GM20000 (cell line): ENCODE results near the gene SH3RF2.

ENCODE experiments used
- DNase-seq: peaks from one replicate; pipeline ENCODE4 v3.0.0; 2012; ENCODE audit warnings: low spot score
- TF ChIP-seq, protein P1 (sequence below): IDR thresholded peaks from 2 replicates; pipeline ENCODE4 v1.5.1; 2012; ENCODE audit warnings: mild to moderate bottlenecking, control low read depth; ENCODE audit errors: extremely low read depth, missing control alignments

SH3RF2 gene

DNA sequence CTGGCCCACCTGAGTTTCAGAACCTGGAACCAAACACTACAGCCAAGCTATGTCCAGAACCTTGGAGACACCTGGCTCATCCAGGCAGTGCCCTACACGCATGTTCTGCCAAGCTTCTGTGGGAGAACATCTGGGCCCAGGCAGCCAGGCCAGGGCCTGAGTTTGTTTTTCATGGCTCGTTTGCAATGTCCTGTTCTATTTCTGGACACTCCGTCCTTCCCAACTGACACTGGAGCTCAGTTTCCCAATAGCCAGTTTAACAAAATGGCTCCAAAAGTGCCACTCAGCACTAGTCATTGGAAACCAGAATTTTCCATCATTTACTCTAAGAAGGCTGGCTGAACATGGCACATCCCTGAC is 38.6 kb downstream of the SH3RF2 start:
- no peak for DNase-seq
- TF ChIP-seq, protein P1, sequence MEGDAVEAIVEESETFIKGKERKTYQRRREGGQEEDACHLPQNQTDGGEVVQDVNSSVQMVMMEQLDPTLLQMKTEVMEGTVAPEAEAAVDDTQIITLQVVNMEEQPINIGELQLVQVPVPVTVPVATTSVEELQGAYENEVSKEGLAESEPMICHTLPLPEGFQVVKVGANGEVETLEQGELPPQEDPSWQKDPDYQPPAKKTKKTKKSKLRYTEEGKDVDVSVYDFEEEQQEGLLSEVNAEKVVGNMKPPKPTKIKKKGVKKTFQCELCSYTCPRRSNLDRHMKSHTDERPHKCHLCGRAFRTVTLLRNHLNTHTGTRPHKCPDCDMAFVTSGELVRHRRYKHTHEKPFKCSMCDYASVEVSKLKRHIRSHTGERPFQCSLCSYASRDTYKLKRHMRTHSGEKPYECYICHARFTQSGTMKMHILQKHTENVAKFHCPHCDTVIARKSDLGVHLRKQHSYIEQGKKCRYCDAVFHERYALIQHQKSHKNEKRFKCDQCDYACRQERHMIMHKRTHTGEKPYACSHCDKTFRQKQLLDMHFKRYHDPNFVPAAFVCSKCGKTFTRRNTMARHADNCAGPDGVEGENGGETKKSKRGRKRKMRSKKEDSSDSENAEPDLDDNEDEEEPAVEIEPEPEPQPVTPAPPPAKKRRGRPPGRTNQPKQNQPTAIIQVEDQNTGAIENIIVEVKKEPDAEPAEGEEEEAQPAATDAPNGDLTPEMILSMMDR = no peak

DNA sequence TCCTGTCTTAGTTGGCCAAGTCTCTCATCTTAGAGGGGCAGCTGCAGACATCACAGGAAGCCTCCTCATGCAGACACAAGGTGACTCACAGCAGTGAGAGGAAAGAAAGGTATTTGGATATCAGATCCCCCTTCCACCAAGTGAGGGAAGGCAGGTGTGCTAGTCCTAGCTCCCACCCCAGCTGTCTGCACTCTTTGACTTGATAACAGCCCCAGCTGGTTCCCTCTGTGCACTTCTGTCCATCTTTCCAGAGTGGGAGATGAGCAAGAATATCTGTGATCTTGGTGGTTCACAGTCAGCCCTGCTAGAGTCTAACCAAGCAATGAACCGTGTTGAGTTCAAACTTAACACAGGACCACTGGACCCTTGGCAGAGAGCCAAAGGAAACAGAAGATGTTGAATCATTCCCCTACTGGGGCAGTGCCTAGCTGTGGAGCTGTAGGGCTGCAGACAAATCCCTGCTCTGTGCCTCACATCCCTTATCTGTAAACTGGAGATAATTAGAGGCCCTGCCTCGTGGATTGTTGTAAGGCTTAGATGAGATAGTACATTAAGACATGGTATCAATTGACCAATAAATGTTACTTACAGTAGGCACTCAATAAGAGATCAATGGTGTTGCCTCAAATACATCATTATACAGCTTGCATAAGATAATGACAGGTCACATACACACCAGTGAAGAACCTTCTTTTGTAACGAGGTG is 39.1 kb downstream of the SH3RF2 start:
- DNase-seq = no peak
- TF ChIP-seq, protein P1 = no peak

DNA sequence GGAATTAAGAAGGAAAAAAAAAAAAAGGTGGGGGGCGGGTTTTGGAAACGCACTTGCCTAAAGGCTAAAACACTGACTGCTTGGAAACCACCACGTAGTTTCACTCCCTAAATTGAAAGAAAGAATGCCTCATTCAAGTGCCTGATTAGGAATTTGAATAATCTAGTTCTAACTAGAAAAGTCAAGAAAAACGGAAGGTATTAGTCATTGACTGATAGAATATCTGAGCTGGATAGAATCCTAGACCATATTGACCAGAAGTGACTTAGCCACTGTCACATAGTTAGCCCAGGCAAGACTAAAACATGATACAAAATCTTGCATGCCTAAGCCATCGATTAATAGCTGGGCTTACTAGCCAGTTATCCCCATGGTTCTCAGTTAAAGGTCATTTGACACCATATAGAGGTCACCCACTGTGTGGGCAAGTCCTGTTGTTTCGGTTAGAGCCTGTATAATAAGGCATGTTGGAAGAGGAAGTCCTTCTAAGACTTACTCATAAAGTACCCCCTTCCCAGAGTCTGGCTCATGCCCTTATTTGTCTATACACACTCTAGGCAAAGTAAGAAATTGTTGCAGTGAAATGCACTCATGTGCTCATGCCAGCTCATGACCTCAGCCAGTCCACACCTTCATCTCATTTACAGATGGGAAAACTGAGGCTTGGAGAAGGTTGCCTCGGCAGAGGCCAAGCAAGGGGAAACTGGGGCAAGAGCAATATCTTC is 40.2 kb downstream of the SH3RF2 start:
- no peak for DNase-seq
- TF ChIP-seq, protein P1 = no peak

DNA sequence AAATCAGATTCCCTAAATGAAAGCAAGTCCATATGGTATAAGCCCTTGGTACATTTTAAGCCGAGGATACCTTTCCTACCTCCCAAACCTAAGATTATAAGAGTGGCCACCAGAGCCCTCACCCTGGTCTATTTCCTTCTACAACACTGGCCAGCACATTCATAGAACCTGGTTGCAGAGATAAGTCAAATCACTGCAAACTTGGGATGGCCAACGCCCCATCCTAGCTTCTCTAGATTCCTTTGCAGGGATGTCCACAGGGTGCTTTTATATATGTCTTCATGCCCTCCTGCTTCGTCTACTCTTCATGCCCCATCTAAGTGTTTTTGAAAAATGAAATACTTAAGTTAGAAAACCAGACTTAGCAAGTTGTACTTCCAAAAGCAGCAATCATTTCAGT is 41.8 kb downstream of the SH3RF2 start:
- TF ChIP-seq, protein P1 = no peak
- DNase-seq = no peak

DNA sequence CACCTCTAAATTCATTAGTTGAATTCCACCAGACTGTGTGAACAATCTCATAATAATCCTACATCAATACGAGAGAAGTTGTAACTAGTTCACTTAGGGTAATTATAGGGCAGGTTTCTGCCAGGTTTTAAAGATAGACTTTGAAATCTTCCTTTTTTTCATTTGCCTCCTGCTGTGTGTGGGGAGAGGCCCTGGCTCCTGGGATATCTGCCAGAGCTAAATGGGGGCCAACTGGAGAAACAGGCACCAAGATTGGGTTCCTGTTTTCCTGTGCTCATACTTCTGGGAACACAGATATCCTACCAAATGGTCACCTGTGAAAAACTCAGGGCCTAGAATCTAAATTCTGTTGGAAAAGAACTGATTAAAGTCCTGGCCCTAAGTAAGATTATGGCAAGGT is 42.3 kb downstream of the SH3RF2 start:
- DNase-seq = no peak
- TF ChIP-seq, protein P1 = no peak

DNA sequence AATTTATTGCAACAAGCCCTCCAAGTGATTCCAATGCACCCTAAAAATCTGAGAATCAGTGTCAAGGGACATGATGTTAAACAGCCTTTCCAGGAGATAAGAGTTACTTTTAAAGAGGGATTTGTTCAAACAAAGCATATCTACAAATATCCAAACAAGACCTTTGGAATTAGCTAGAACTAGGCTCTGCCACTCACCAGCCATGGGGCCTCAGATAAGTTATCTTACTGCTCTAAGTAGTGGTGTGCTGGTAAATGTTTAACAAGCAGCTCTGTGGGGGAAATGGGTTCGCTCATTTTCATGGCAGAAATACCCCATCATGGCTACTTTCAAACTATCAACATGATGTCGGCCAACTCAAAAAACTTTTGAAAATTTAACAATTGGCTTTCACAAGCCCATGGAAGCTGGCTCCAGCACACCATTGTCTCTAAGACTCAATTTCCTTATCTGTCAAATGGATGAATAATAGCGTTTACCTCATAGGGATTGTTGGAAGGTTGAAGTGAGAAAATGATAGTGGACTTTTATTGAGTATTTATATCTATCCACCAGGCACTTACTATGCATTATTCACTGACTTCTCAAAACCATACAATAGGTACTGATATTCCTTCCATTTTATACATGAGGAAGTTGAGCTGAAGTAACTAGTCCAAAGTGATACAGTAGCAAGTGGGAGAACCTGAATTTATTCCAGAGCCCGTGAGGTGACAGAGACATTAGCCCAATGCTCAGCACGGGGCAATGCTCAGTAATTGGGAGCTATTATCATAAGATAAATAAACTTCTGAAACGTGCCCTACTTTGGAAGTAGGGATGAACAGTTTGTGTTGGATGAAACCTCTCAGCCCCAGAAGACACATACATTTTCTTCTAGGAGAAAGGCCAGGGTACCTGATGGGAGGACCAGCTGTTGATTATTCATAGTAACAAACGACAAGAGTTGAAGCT is 43.2 kb downstream of the SH3RF2 start:
- DNase-seq = no peak
- TF ChIP-seq, protein P1 = no peak
